ENCODE results near the gene PCDHGA1.
A peak's percentile ranks its signal among the peaks of the same experiment; 100 is the strongest.

The PCDHGA1 gene

GRCh38 chr5:141529873-141530272, 199.6 kb downstream of the PCDHGA1 start:
- no peak for DNase-seq (ENCODE audit: low read depth)

DNA sequence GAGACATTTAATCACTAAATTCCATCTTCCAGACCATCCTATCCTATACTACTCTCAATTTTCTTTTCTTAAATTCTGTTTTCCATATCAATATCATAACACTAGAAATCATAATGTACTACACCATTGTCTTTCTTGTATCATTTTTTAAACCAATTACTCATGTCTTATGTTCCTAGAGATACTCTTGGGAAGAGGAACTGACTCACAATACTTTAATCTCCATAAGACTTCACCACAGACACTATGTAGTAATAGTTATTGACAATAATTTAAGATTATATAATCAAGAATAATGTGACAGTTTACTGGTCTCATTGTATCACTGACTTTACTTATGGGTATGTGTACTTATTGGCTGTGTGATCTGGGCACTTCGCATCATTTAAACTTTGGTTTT, 202.4 kb downstream of the PCDHGA1 start:
- DNase-seq (ENCODE audit: low read depth), result no peak

DNA sequence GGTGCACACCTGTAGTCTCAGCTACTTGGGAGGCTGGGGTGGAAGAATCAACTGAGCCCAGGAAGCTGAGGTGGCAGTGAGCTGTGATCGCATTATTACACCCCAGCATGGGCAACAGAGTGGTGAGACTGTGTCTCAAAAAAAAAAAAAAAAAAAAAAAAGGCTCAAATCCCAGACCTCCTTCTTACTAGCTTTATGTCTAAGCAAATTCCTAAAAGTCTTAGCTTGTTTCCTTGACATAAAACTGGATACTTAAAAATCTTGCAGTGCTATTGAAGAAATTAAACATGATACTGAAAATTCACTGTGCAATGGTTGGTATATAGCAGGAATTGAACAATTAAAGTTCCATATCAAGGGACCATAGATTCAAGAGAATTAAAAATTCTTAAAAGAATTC, 203.6 kb downstream of the PCDHGA1 start:
- DNase-seq (ENCODE audit: low read depth), result no peak

DNA sequence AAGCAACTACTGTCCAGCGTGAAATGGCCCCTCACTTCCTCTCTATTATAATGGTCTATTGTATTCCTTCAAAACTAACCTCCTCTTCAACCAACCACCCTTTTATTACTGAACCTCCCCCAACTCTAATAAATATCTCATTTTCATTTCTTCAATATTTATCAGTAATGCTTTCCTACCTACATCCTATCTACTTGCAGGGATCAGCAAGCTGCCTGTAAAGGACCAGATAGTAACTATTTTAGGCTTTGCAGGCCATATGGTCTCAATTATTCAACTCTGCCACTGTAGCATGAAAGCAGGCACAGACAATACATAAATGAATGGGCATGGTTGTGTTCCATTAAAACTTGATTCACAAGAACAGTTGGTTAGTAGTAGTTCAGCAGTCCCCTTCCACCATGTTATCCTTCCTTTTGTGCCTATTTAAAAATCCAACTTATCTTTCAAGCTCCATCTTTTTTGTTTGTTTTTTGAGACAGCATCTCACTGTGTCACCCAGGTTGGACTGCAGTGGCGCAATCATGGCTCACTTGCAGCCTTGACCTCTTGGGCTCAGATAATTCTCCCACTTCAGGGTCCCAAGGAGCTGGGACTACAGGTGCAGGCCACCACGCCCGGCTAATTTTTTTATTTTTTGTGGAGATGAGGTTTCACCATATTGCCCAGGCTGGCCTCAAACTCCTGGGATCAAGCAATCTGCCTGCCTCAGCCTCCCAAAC, 204.3 kb downstream of the PCDHGA1 start:
- no peak for DNase-seq (ENCODE audit: low read depth)

GRCh38 chr5:141543053-141543452, 212.7 kb downstream of the PCDHGA1 start:
- DNase-seq (ENCODE audit: low read depth), result no peak

GRCh38 chr5:141547488-141547887, 217.2 kb downstream of the PCDHGA1 start:
- no peak for DNase-seq (ENCODE audit: low read depth)

DNA sequence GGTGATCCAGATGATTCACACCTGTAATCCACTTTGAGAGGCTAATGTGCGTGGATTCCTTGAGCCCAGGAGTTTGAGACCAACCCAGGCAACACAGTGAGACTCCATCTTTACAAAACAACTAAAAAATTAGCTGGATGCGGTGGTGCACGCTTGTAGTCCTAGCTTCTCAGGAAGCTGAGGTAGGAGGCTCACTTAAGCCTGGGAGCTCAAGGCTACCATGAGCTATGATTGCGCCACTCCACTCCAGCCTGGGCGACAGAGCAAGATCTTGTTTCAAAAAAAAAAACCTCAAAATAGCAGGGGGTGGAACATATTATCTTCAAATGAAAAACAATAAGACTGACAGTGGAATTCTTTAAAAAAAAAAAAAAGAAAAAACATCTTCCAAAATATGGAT, 217.6 kb downstream of the PCDHGA1 start:
- no peak for DNase-seq (ENCODE audit: low read depth)

DNA sequence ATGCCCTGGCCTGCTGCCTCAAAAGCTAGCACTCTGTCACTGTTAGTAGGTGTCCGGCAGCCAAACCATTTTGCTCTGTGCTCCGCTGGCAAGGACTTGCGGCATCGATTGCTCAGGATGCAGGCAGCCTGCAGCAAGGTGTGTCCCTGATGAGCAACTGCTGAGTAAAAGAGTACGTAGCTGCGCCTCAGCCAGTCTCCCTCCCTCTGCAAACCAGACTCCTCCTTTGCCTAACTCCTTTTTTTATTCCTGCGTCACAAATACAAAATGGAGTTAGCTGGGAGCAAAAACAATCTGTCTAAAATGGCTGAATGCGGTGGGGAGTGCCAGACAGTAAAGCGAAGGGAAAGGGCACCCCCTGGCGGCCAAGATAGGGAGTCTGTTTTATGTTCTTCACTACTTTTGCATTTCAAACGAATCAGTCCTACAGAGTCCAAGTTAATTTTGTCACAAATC, 227.4 kb downstream of the PCDHGA1 start:
- DNase-seq (ENCODE audit: low read depth), result peak; percentile 99

DNA sequence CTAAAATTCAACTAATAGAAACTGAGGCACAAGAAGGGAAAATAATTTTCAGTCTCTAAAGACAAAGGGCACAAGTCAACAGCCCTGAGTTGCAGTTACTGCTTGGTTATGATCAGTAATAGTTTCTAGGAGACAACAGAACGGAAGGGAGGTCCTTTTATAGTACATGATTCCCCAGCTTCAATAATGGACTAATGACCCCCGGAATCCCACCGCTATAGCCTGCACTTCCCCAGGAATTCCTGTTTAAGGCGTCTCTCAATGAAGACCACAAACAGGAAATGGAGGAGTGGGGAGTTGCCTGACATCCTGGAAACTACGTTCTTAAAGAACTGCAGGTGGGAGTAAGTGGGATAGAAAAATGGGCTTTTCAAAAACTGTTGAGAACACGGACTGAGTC, 227.8 kb downstream of the PCDHGA1 start:
- no peak for DNase-seq (ENCODE audit: low read depth)

DNA sequence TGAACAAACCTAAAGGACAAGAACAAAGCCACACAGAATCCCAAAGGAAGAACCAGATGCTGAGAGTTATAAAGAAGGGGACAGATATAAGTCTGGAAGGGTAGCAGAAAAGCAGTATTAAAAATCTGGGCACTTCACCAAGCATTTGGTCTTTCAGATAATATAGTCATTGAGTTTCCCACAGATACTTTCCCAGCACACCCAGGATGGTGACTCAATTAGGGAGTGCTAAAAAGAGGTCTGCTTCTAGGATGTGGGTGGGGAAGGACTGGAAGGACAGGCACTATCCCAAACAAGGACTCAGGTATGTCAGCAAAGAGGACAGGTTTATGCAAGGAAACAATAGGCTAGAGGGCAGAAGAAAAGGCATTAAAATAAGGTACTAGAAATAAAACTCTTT, 229.1 kb downstream of the PCDHGA1 start:
- no peak for DNase-seq (ENCODE audit: low read depth)

DNA sequence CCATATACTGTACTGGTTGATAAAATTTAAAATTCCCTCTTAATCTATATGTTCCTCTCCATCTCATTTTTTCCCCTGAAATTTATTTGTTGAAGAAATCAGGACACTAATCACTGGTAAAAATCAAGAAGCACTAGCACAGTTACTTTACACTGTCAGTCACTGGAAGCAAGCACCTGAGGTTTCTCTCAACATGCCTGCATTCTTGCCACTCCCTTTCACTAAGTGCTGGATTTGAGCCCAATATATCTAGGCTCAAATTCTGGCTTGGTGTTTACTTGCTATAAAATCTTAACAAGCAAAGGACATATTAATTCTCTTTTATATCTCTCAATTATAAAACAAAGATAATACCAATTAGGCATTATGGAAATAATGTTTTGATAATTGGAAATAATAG, 229.8 kb downstream of the PCDHGA1 start:
- DNase-seq (ENCODE audit: low read depth), result no peak

- peak; percentile 97 for DNase-seq (ENCODE audit: low read depth)
Measured at GRCh38 chr5:141560725-141561483, 230.6 kb downstream of the PCDHGA1 start.
